Erythroblast (primary cell): ENCODE results near the gene HOXA3.

Source experiments
- GATA1 ChIP-seq: IDR thresholded peaks from 2 replicates; pipeline ENCODE4 v1.6.1; 2011; ENCODE audit warnings: low read depth, mild to moderate bottlenecking, control low read depth, low read length, moderate library complexity
- POLR2A ChIP-seq: IDR thresholded peaks from 2 replicates; pipeline ENCODE4 v1.6.1; 2011; ENCODE audit warnings: mild to moderate bottlenecking, low read length

DNA sequence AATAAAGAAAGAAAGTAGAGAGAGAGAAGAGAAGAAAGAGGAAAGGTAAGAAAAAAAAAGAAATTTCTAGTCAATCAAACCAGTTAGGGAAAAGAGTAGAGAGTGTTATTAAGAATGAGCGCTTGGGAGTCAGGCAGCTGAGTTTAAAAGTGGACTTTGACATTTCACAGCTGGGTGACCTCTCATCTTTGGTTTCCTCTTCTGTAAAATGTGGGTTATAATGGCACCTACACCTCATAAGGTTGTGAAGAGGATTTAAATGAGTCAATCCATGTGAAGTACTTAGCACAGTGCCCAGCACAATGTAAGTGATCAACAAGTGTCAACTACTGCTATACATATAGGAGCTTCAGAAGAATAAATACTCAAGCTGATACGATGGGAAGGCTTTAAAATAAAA lies 68.7 kb downstream of the HOXA3 start:
- TF ChIP-seq POLR2A = no peak
- no peak for TF ChIP-seq GATA1
